Ectodermal cell (in vitro differentiated cells): Measurements from ENCODE around the gene RARB.

Experiments
- H3K27ac ChIP-seq: 2 replicates; pipeline ENCODE4 v1.7.0; 2013; ENCODE audit warnings: mild to moderate bottlenecking, low read depth, low read length; ENCODE audit not compliant: insufficient read depth, poor library complexity, severe bottlenecking
- H3K27me3 ChIP-seq: 2 replicates; pipeline ENCODE4 v1.7.0; 2013; ENCODE audit warnings: mild to moderate bottlenecking, low read length; ENCODE audit not compliant: insufficient read depth, control insufficient read depth, poor library complexity, severe bottlenecking
- H3K36me3 ChIP-seq: one replicate; pipeline ENCODE4 v1.7.0; 2013; ENCODE audit warnings: low read length; ENCODE audit not compliant: control insufficient read depth, insufficient read depth
- H3K4me1 ChIP-seq: one replicate; pipeline ENCODE4 v1.7.0; 2013; ENCODE audit warnings: low read length; ENCODE audit not compliant: control insufficient read depth, insufficient read depth
- H3K4me3 ChIP-seq: 2 replicates; pipeline ENCODE4 v1.7.0; 2013; ENCODE audit warnings: low read depth, low read length, control low read depth; ENCODE audit not compliant: insufficient read depth
- H3K9me3 ChIP-seq: 2 replicates; pipeline ENCODE4 v1.7.0; 2013; ENCODE audit warnings: mild to moderate bottlenecking, low read length, moderate library complexity; ENCODE audit not compliant: control insufficient read depth
- WGBS, 2 experiments: methylation state at CpG; one replicate each; pipeline ENCODE4 v1.1.7; 2013; ENCODE audit warnings: missing lambda C conversion rate in 2 of 2; 5-methylcytosine and 5-hydroxymethylcytosine counted together

The RARB gene

DNA sequence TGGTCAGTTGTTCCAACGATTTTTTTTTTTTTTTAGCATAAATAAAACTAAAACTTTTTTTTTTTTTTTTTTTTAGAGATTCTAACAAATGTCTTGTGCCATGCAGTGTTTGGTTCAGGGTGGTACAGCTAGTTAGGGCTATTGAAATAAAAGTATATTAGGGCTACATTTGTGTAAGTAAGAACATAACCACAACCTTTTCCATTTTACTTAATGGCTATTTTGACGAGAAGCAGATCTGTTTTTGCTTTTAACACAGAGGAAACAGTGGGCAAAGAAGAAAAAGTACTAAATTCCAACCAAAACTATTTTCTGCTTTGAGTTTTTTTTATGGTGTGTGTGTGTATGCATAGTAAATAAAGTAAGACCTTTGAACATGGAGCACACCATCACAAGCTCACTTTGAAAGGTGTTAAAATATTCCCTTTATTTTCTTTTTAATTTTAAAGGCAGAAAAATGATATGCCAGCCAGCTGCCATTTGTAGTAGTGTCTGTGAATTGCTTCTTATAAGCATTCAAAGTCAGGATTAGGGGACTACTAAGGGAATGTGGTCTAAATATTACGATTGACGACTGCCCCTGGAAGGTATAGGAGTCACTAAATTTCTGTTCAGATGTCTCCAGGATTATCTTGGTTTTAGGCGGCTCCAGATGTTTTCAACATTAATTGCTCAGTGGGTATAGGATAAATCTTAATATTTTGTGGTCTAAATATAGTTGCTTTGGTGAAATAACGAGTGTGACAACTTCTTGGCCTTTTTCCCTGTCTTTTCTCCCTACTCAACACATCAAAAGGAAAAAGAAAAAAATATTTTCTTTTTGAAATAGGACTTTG is 3.1 kb downstream of the RARB start:
- Histone ChIP-seq H3K4me1 (peaks cover 31% of the 10 kb centered on the region), H3K4me3 (peak overlapping the region; percentile 52), H3K27ac (no peak overlapping the region), H3K27me3 (no peaks in the 10 kb centered on the region), H3K9me3 (no peaks in the 10 kb centered on the region), H3K36me3 (no peaks in the 10 kb centered on the region)
- 74 to 84% methylated on average over 4 of the region's 6 CpGs for WGBS, 2 experiments

GRCh38 chr3:25432176-25432720 is 4.2 kb downstream of the RARB start:
- Histone ChIP-seq H3K27ac (no peak overlapping the region), H3K9me3 (no peaks in the 10 kb centered on the region), H3K4me1 (peaks cover 22% of the 10 kb centered on the region), H3K27me3 (no peaks in the 10 kb centered on the region), H3K4me3 (peak overlapping the region; percentile 23), H3K36me3 (no peaks in the 10 kb centered on the region)
- 88 to 96% methylated on average over 3 to 4 of the region's 4 CpGs for WGBS, 2 experiments

DNA sequence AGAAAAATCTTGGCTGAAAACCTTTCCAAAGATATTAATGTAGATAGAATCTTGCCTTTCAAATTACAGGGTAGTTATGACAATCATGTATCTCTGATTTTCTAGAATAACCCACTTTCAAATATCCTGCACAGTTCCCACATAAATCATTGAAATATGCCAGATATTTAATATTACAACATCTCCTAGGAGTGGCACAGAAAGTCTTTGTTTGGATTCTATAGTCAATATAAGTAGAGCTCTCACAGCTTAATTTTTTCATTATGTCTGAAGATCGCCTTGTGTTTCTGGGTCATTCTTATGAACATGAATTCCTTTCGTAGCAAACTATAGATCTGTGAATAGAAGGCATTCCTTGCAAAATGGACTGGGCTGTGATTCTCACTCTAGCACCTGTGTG is 5.0 kb downstream of the RARB start:
- H3K36me3 ChIP-seq = no peaks in the 10 kb centered on the region
- no peak overlapping the region for H3K4me3 ChIP-seq
- H3K9me3 ChIP-seq = no peaks in the 10 kb centered on the region
- H3K4me1 ChIP-seq = peaks cover 22% of the 10 kb centered on the region
- 91 to 96% methylated on average over 2 of the region's 2 CpGs for WGBS, 2 experiments
- no peak overlapping the region for H3K27ac ChIP-seq
- H3K27me3 ChIP-seq = no peaks in the 10 kb centered on the region

DNA sequence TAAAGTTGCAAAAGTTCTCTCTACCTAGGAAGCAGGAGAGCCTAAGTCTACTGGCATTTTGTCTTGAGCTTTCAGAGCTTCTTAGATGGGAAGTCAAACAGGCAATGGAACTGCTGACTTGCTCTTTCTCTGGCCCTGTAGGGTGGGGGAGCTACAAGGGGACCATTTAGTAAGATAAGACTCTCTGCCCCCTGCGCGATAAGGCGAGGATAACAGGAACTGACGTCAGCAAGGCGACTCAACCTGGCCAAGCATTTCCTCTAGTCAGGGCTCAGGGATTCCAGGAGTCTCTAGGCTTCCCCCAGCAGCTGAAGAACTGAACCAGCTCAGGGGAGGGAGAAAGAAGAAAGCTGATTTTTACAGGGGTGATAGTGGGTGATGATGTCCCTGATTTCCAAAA is 5.8 kb downstream of the RARB start:
- Histone ChIP-seq H3K4me1 (peaks cover 20% of the 10 kb centered on the region), H3K4me3 (no peak overlapping the region), H3K36me3 (no peaks in the 10 kb centered on the region), H3K27ac (no peak overlapping the region), H3K9me3 (no peaks in the 10 kb centered on the region), H3K27me3 (no peaks in the 10 kb centered on the region)
- WGBS, 2 experiments = 91 to 92% methylated on average over 5 of the region's 5 CpGs

DNA sequence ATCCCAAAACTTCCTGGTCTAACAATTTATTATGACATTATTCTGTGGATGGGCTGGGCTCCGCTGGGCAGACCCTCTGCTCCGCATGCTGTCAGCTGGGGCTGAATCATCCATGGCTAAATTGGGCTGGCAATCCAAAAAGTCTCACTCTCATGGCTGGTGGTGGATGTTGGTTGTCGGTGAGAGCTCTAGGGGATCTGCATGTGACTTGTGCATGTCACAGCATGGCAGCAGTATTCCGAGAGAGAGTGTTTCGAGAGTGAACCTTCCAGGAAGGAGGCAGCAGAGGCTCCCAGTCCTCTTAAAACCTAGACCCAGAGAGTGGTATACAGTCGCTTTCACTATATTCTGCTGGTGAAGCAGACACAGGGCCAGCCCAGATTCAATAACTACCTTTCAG is 9.9 kb downstream of the RARB start:
- Histone ChIP-seq H3K9me3 (no peaks in the 10 kb centered on the region), H3K4me1 (peaks cover 6% of the 10 kb centered on the region), H3K4me3 (no peak overlapping the region), H3K27me3 (no peaks in the 10 kb centered on the region), H3K36me3 (no peaks in the 10 kb centered on the region), H3K27ac (no peak overlapping the region)
- 67 to 73% methylated on average over 6 of the region's 6 CpGs for WGBS, 2 experiments

GRCh38 chr3:25438791-25439555 is 10.9 kb downstream of the RARB start:
- 81 to 93% methylated on average over 3 to 5 of the region's 6 CpGs for WGBS, 2 experiments
- Histone ChIP-seq H3K27ac (no peak overlapping the region), H3K9me3 (no peaks in the 10 kb centered on the region), H3K4me3 (no peak overlapping the region), H3K4me1 (peaks cover 6% of the 10 kb centered on the region), H3K36me3 (no peaks in the 10 kb centered on the region), H3K27me3 (no peaks in the 10 kb centered on the region)

DNA sequence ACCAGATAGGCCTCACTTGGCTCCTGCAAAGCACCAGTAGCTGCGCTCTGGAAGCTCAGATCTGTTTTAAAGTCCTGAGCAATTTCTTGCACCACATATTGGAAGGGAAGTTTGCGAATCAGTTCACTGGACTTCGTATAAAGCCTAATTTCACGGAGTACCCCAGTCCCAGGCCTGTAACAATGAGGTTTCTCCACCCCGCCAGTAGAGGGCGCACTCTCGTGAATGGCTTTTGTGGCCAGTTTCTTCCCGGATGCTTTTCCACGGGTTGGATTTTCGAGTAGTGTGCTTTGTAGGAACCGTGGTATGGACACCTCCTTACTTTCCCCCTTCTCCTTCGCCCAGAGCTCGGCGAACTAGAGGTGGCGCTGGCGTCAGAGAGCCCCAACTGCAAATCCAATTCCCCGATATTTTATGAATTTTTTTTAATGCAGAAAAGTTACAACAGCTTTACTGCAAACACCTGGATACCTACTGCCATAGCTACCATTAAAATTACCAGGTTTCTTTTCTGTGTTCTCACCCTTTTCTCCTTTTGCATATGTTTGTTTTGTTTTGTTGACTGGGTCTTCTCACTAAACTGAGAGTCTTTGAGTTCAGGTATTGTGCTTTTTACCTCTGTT is 13.3 kb downstream of the RARB start:
- H3K27ac ChIP-seq = no peak overlapping the region
- peaks cover 6% of the 10 kb centered on the region for H3K4me1 ChIP-seq

GRCh38 chr3:25442486-25442885 is 14.4 kb downstream of the RARB start:
- Histone ChIP-seq H3K27me3 (no peaks in the 10 kb centered on the region), H3K36me3 (no peaks in the 10 kb centered on the region), H3K4me3 (no peak overlapping the region), H3K27ac (no peak overlapping the region), H3K9me3 (no peaks in the 10 kb centered on the region), H3K4me1 (peaks cover 6% of the 10 kb centered on the region)
- 73 to 80% methylated on average over 3 of the region's 3 CpGs for WGBS, 2 experiments

More for the DNA sequence above, 13.3 kb downstream of the RARB start:
- Histone ChIP-seq H3K27me3 (no peaks in the 10 kb centered on the region), H3K36me3 (no peaks in the 10 kb centered on the region), H3K4me3 (no peak overlapping the region), H3K9me3 (no peaks in the 10 kb centered on the region)
- whole genome bisulfite sequencing, 2 experiments = 94 to 95% methylated on average over 17 of the region's 17 CpGs

DNA sequence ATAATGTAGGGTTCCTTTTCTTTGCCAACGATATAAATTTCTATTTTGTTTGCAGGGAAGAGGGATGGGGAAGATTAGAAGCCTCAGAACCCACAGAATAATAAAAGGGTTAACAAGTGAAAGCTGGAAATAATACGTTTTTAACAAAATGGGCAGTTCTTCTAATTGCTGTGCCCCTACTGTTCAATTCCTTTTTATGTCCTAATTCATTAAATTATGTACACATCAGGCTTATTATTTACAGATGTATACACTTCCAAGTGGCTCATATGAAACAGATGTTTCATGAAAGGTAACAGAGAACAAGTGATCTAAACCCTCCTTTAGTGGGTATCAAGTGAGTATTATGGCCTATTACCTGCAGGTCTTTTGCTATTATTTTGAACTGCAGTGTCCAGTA is 16.2 kb downstream of the RARB start:
- H3K27ac ChIP-seq = no peak overlapping the region
- 81 to 89% methylated on average over 2 of the region's 2 CpGs for WGBS, 2 experiments
- H3K9me3 ChIP-seq = no peaks in the 10 kb centered on the region
- H3K36me3 ChIP-seq = no peaks in the 10 kb centered on the region
- peaks cover 3% of the 10 kb centered on the region for H3K4me1 ChIP-seq
- no peak overlapping the region for H3K4me3 ChIP-seq
- H3K27me3 ChIP-seq = no peaks in the 10 kb centered on the region

- no peaks in the 10 kb centered on the region for H3K36me3 ChIP-seq
- WGBS, 2 experiments = 96 to 100% methylated on average over 2 of the region's 4 CpGs
- peaks cover 3% of the 10 kb centered on the region for H3K4me1 ChIP-seq
- H3K27ac ChIP-seq = no peak overlapping the region
- no peaks in the 10 kb centered on the region for H3K27me3 ChIP-seq
- H3K4me3 ChIP-seq = no peak overlapping the region
- H3K9me3 ChIP-seq = no peaks in the 10 kb centered on the region
These were observed 17.7 kb downstream of the RARB start for GRCh38 chr3:25445731-25446130.
